H1 (cell line): Measurements from ENCODE around the gene ENTPD8. TPM values are rescaled to one million over a fixed set of nuclear protein-coding genes. Genes with fewer than 3 reads are reported as not detected.
A peak's percentile ranks its signal among the peaks of the same experiment; 100 is the strongest.

Source experiments
- CTCF ChIA-PET: fragments of 300-600 bp; sonication (Branson Sonifier 250); formaldehyde crosslinking; loops from one replicate; lab custom pipeline; 2021; ENCODE audit not compliant: partially characterized antibody; lab: Charles Lee
- POLR2A ChIA-PET: fragments of 300-600 bp; sonication (Branson Sonifier 250); formaldehyde crosslinking; loops from one replicate; lab custom pipeline; 2021; ENCODE audit warnings: inconsistent platforms; ENCODE audit not compliant: partially characterized antibody; lab: Charles Lee
- DNase-seq, 2 experiments: peaks; one replicate each; pipeline versions ENCODE4 v3.0.0 to v3.0.0-alpha.2; 2010 to 2022; ENCODE audit warnings: low spot score in 2 of 2, low read depth in 1 of 2, mixed read lengths in 1 of 2
- FAIRE-seq: peaks from 2 replicates; lab custom pipeline; 2011; peaks lifted over from hg19 to GRCh38; lab: Jason Lieb, UNC
- H2AFZ ChIP-seq: 2 replicates; pipeline ENCODE4 v1.8.1; 2012; ENCODE audit warnings: low read length, inconsistent platforms
- H2AK5ac ChIP-seq: 2 replicates; pipeline ENCODE4 v1.6.1; 2013; ENCODE audit warnings: low read depth, low read length
- H2BK120ac ChIP-seq: replicated peaks from 2 replicates; pipeline ENCODE3; 2013; ENCODE audit warnings: low read depth, low read length, inconsistent platforms
- H2BK12ac ChIP-seq: 2 replicates; pipeline ENCODE4 v1.6.1; 2013; ENCODE audit warnings: low read depth, low read length
- H2BK15ac ChIP-seq: 2 replicates; pipeline ENCODE4 v1.6.1; 2013; ENCODE audit warnings: low read length
- H2BK20ac ChIP-seq: 2 replicates; pipeline ENCODE4 v1.6.1; 2013; ENCODE audit warnings: low read length
- H2BK5ac ChIP-seq: 2 replicates; pipeline ENCODE4 v1.6.1; 2013; ENCODE audit warnings: low read depth, low read length
- H3K14ac ChIP-seq: 2 replicates; pipeline ENCODE4 v1.6.1; 2013; ENCODE audit warnings: inconsistent platforms; ENCODE audit not compliant: insufficient read length
- H3K18ac ChIP-seq: 2 replicates; pipeline ENCODE4 v1.6.1; 2013; ENCODE audit warnings: low read length; ENCODE audit errors: extremely low read depth
- H3K23ac ChIP-seq: 2 replicates; pipeline ENCODE4 v1.6.1; 2013; ENCODE audit warnings: inconsistent platforms; ENCODE audit not compliant: insufficient read length
- H3K23me2 ChIP-seq: 2 replicates; pipeline ENCODE4 v1.6.1; 2013; ENCODE audit warnings: low read depth, low read length
- H3K27ac ChIP-seq: 2 replicates; pipeline ENCODE4 v1.6.1; 2011; ENCODE audit warnings: low read depth, low read length, inconsistent platforms
- H3K27me3 ChIP-seq, 4 experiments: replicated peaks in 1 of 4; 1 replicate in 1 of 4; 2 replicates in 3 of 4; pipeline versions ENCODE4 v1.6.1 to v1.8.1; 2011 to 2013; ENCODE audit warnings: low read length in 3 of 4, mild to moderate bottlenecking in 3 of 4, inconsistent platforms in 2 of 4, mixed read lengths in 2 of 4, moderate library complexity in 1 of 4; ENCODE audit not compliant: control insufficient read depth in 3 of 4, insufficient read depth in 3 of 4; ENCODE audit errors: extremely low read depth in 1 of 4
- H3K36me3 ChIP-seq, 4 experiments: 2 replicates each; pipeline versions ENCODE4 v1.6.1 to v1.8.1; 2011 to 2013; ENCODE audit warnings: mild to moderate bottlenecking in 4 of 4, low read length in 3 of 4, moderate library complexity in 2 of 4, control low read depth in 1 of 4, inconsistent platforms in 1 of 4; ENCODE audit not compliant: insufficient read depth in 4 of 4, control insufficient read depth in 2 of 4
- H3K4ac ChIP-seq: replicated peaks from 2 replicates; pipeline ENCODE3; 2013; ENCODE audit warnings: low read length, low read depth, mixed read lengths, inconsistent platforms; ENCODE audit not compliant: insufficient read length
- H3K4me1 ChIP-seq, 4 experiments: replicated peaks in 1 of 4; 1 replicate in 1 of 4; 2 replicates in 3 of 4; pipeline versions ENCODE4 v1.6.1 to v1.8.1; 2011 to 2013; ENCODE audit warnings: low read length in 3 of 4, inconsistent platforms in 2 of 4, mixed read lengths in 1 of 4; ENCODE audit not compliant: insufficient read depth in 4 of 4, control insufficient read depth in 3 of 4
- H3K4me2 ChIP-seq, 2 experiments: 2 replicates each; pipeline versions ENCODE4 v1.6.1 to v1.8.1; 2011 to 2013; ENCODE audit warnings: low read depth in 2 of 2, low read length in 2 of 2, control low read depth in 1 of 2, inconsistent platforms in 1 of 2, mild to moderate bottlenecking in 1 of 2; ENCODE audit not compliant: insufficient read depth in 1 of 2
- H3K4me3 ChIP-seq, 4 experiments: fragments of 200-600, 300-600 bp in 1 of 4; sonication (generic), shearing (Covaris generic), sonication (Bioruptor Twin) in 1 of 4; 2 replicates each; pipeline versions ENCODE4 v1.5.1 to v1.8.1; 2011 to 2016; ENCODE audit warnings: low read length in 4 of 4, low read depth in 3 of 4, control low read depth in 2 of 4, inconsistent platforms in 2 of 4, mild to moderate bottlenecking in 2 of 4, mixed read lengths in 1 of 4, moderate library complexity in 1 of 4; ENCODE audit not compliant: insufficient read depth in 2 of 4; ENCODE audit errors: extremely low read depth in 1 of 4
- H3K56ac ChIP-seq: replicated peaks from 2 replicates; pipeline ENCODE3; 2013; ENCODE audit warnings: low read depth, mild to moderate bottlenecking, mixed read lengths, low read length, inconsistent platforms; ENCODE audit not compliant: insufficient read length
- H3K79me1 ChIP-seq: 2 replicates; pipeline ENCODE4 v1.6.1; 2013; ENCODE audit warnings: low read depth, low read length, control low read depth
- H3K79me2 ChIP-seq, 2 experiments: 2 replicates each; pipeline versions ENCODE4 v1.6.1 to v1.8.1; 2012 to 2013; ENCODE audit warnings: low read length in 2 of 2, mild to moderate bottlenecking in 2 of 2, inconsistent platforms in 1 of 2; ENCODE audit not compliant: insufficient read depth in 2 of 2, control insufficient read depth in 1 of 2
- H3K9ac ChIP-seq, 4 experiments: replicated peaks in 1 of 4; 1 replicate in 1 of 4; 2 replicates in 3 of 4; pipeline versions ENCODE4 v1.6.1 to v1.8.1; 2011 to 2013; ENCODE audit warnings: low read depth in 3 of 4, low read length in 3 of 4, control low read depth in 2 of 4, mild to moderate bottlenecking in 2 of 4, moderate library complexity in 2 of 4, inconsistent platforms in 1 of 4; ENCODE audit errors: extremely low read depth in 1 of 4
- H3K9me3 ChIP-seq, 2 experiments: 2 replicates each; pipeline versions ENCODE4 v1.6.1 to v1.8.1; 2012 to 2013; ENCODE audit warnings: mild to moderate bottlenecking in 2 of 2, moderate library complexity in 2 of 2, control low read depth in 1 of 2, inconsistent platforms in 1 of 2, low read depth in 1 of 2, low read length in 1 of 2, mixed read lengths in 1 of 2; ENCODE audit not compliant: insufficient read depth in 2 of 2
- H4K20me1 ChIP-seq, 2 experiments: replicated peaks in 1 of 2; 2 replicates each; pipeline versions ENCODE3 to v1.8.1; 2011 to 2013; ENCODE audit warnings: inconsistent platforms in 2 of 2, low read length in 2 of 2, mild to moderate bottlenecking in 1 of 2; ENCODE audit not compliant: insufficient read depth in 2 of 2, control insufficient read depth in 1 of 2
- H4K5ac ChIP-seq: 2 replicates; pipeline ENCODE4 v1.6.1; 2013; ENCODE audit warnings: low read length, low read depth, mixed read lengths, inconsistent platforms; ENCODE audit not compliant: insufficient read length
- H4K8ac ChIP-seq: 2 replicates; pipeline ENCODE4 v1.8.0; 2013; ENCODE audit warnings: mild to moderate bottlenecking, moderate library complexity, low read length, inconsistent platforms; ENCODE audit not compliant: insufficient read depth; ENCODE audit errors: extremely low read depth
- H4K91ac ChIP-seq: replicated peaks from 2 replicates; pipeline ENCODE3; 2013; ENCODE audit warnings: low read length, mixed read lengths, inconsistent platforms; ENCODE audit not compliant: insufficient read length
- ASH2L ChIP-seq: fragments of 200-600, 300-600 bp; sonication (generic); IDR thresholded peaks from one replicate; pipeline ENCODE4 v1.7.1; 2017; ENCODE audit warnings: low read length
- CHD1 ChIP-seq: IDR thresholded peaks from 2 replicates; pipeline ENCODE4 v1.6.1; 2012; ENCODE audit warnings: low read depth, low read length, improper control_type of control experiment
- CTCF ChIP-seq, 3 experiments: IDR thresholded peaks; 1 replicate in 2 of 3; 2 replicates in 1 of 3; pipeline versions ENCODE4 v1.5.1 to v1.6.1; 2011; ENCODE audit warnings: low read length in 3 of 3, mild to moderate bottlenecking in 3 of 3, inconsistent platforms in 2 of 3, low read depth in 1 of 3, moderate library complexity in 1 of 3; ENCODE audit not compliant: insufficient read depth in 1 of 3; ENCODE audit errors: control extremely low read depth in 1 of 3
- JUN ChIP-seq: IDR thresholded peaks from 2 replicates; pipeline ENCODE4 v1.6.1; 2011; ENCODE audit warnings: low read depth, mild to moderate bottlenecking, improper control_type of control experiment, low read length
- KDM1A ChIP-seq: fragments of 200-600, 300-600 bp; sonication (generic); IDR thresholded peaks from 2 replicates; pipeline ENCODE4 v1.7.1; 2016; ENCODE audit warnings: mild to moderate bottlenecking, low read length, borderline replicate concordance
- POU5F1 ChIP-seq: IDR thresholded peaks from 2 replicates; pipeline ENCODE4 v1.6.1; 2011; ENCODE audit warnings: low read depth, mild to moderate bottlenecking, low read length, moderate library complexity
- RBBP5 ChIP-seq: IDR thresholded peaks from 2 replicates; pipeline ENCODE4 v1.7.1; 2012; ENCODE audit warnings: low read depth, mild to moderate bottlenecking, inconsistent platforms, low read length, moderate library complexity, borderline replicate concordance
- SAP30 ChIP-seq: fragments of 300-600 bp; sonication (generic); IDR thresholded peaks from 2 replicates; pipeline ENCODE4 v1.7.1; 2012; ENCODE audit warnings: low read length, moderate library complexity, mild to moderate bottlenecking, inconsistent platforms; ENCODE audit not compliant: insufficient read depth, insufficient replicate concordance
- SIX5 ChIP-seq: IDR thresholded peaks from 2 replicates; pipeline ENCODE4 v1.6.1; 2011; ENCODE audit warnings: mild to moderate bottlenecking, low read depth, low read length
- TBP ChIP-seq: IDR thresholded peaks from 2 replicates; pipeline ENCODE4 v1.6.1; 2011; ENCODE audit warnings: low read depth, low read length, improper control_type of control experiment
- WGBS, 2 experiments: shearing (Covaris generic) in 1 of 2; methylation state at CpG; one replicate each; pipeline versions ENCODE4 v1.1.6 to v1.1.7; 2013 to 2015; ENCODE audit warnings: low lambda C conversion rate in 2 of 2, mixed read lengths in 2 of 2, inconsistent platforms in 1 of 2, low coverage in 1 of 2, missing lambda C conversion rate in 1 of 2; ENCODE audit not compliant: insufficient replicate concordance in 2 of 2, insufficient coverage in 1 of 2, insufficient read length in 1 of 2; ENCODE audit errors: extremely low coverage in 1 of 2, missing lambda C conversion rate in 1 of 2; 5-methylcytosine and 5-hydroxymethylcytosine counted together
- polyA plus RNA-seq, 7 experiments: library from polyadenylated mRNA; depleted of rRNA in 3 of 7; stranded (reverse) in 5 of 7; unstranded in 2 of 7; fragments of >200 nt in 5 of 7; fragments of 200-250 nt in 2 of 7; gene quantifications; 1 replicate in 5 of 7; 2 replicates in 1 of 7; 4 replicates in 1 of 7; pipeline versions ENCODE4 v1.2.1 to v1.2.3, GENCODE V29; 2011 to 2013; ENCODE audit warnings: missing spikeins in 2 of 7, mixed read lengths in 2 of 7
- total RNA-seq: library from RNA; stranded (reverse); fragmentation: NEBNext Ultra II Directional; extraction: Animal tissue kit (Norgen Biotek cat#: 25700); gene quantifications from 2 replicates; pipeline ENCODE4 v1.2.1, GENCODE V29; 2021

Gene ENTPD8
- total and polyA plus RNA-seq, 2 of the 8 experiments (the other 6 are each of a cell fraction or from before 2014, with no cell fraction given) = 0.48 to 0.51 TPM

GRCh38 chr9:137411645-137412380 is 29.3 kb downstream of the ENTPD8 start:
- Histone ChIP-seq H2BK5ac (no peak overlapping the region), H3K79me2 (no peaks in the 10 kb centered on the region), H4K91ac (no peak overlapping the region), H3K4me3 (no peak overlapping the region), H3K79me1 (peaks cover 9% of the 10 kb centered on the region), H3K4me1 (peaks cover 0 to 5% (median 0%) of the 10 kb centered on the region in 4 experiments; a peak in 5 of 7 replicates), H2AK5ac (no peak overlapping the region), H3K56ac (no peak overlapping the region), H3K23ac (no peak overlapping the region), H3K23me2 (peaks cover 3% of the 10 kb centered on the region; the same call in 1 of the 2 replicates), H2BK15ac (no peak overlapping the region), H3K36me3 (no peaks in the 10 kb centered on the region), H3K4ac (no peak overlapping the region), H2BK12ac (no peak overlapping the region), H3K9ac (no peak overlapping the region), H3K27me3 (no peaks in the 10 kb centered on the region), H3K14ac (no peak overlapping the region), H3K9me3 (no peaks in the 10 kb centered on the region), H4K20me1 (peaks cover 0 to 3% of the 10 kb centered on the region in 2 experiments), H3K18ac (peak overlapping the region; percentile 71), H2BK120ac (no peak overlapping the region), H2AFZ (no peak overlapping the region), H3K27ac (no peak overlapping the region), H4K5ac (no peak overlapping the region), H4K8ac (no peak overlapping the region), H3K4me2 (no peak overlapping the region), H2BK20ac (no peak overlapping the region)
- DNase-seq (no peak), FAIRE-seq (no peak)
- CTCF ChIA-PET = interaction anchor here (0.6 to 1.7 kb wide), 4 partner anchors 11 to 591 kb away, joined by 3 to 8 read pairs (median 3); partner anchors contain the start of genes EXD3 and NOXA1
- POLR2A ChIA-PET = interaction anchor here (0.7 to 1.8 kb wide), 4 partner anchors 10 to 171 kb away, joined by 3 to 10 read pairs (median 4); partner anchors contain the start of genes EXD3, NOXA1 and TUBB4B
- 88 to 100% methylated on average over 1 to 14 of the region's 30 CpGs for WGBS, 2 experiments
- no peak for TF ChIP-seq KDM1A
- TF ChIP-seq SIX5 = no peak
- TF ChIP-seq TBP = no peak
- no peak for TF ChIP-seq POU5F1
- TF ChIP-seq ASH2L = no peak
- no peak for TF ChIP-seq JUN
- TF ChIP-seq CTCF (IDR thresholded peaks at IDR 0.05; ENCODE audit: control extremely low read depth in 1 of 3, insufficient read depth in 1 of 3, low read depth in 1 of 3, low read length in 3 of 3) = no peak
- no peak for TF ChIP-seq SAP30
- TF ChIP-seq RBBP5 = no peak
- no peak for TF ChIP-seq CHD1
